HG03521 (cell line): ENCODE measurements around the gene STAT1.

Experiments used
- ATAC-seq: cut with Tn5 transposase; IDR thresholded peaks from one replicate; pipeline ENCODE4 v1.9.1; 2021; ENCODE audit warnings: mild to moderate bottlenecking, moderate library complexity; ENCODE audit not compliant: unreplicated experiment

Gene STAT1

DNA sequence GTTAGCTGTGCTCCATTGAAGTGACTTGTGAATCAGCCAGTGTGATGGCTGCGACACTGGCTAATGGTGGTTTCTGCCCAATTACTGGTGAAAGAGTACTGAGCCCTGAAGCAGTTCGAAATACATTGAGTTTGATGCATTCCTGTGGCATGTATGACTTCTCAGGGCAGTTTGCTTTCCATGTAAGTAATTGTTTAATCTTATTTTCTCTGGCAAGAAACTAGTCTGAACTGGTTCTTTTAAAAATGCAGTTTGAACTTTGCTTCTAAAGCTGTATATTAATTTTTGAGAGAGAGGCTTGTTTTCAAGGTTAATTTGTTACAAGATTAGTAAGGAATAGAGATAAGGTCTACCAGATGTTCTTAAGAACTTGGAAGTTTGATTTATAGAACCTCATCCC lies 86.7 kb downstream of the STAT1 start:
- no peak for ATAC-seq

DNA sequence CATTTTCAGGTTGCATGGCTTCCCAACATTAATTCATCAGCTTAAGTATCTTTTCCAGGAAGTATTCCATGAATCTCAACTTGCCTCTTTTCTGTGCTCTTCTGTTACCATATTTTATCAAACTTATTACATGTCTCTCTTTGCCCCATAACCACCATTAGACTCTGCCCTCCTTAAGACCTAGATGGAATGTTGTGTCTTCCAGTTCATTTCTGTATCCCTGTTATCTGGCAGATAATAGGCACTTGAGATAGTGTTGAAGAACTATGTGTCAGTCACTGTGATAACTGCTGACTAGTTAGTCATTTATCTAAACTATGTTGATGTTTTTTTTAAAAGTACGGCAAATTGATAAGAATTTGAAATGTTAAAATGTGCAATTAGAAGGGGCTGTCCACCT lies 91.6 kb downstream of the STAT1 start:
- ATAC-seq, result no peak

DNA sequence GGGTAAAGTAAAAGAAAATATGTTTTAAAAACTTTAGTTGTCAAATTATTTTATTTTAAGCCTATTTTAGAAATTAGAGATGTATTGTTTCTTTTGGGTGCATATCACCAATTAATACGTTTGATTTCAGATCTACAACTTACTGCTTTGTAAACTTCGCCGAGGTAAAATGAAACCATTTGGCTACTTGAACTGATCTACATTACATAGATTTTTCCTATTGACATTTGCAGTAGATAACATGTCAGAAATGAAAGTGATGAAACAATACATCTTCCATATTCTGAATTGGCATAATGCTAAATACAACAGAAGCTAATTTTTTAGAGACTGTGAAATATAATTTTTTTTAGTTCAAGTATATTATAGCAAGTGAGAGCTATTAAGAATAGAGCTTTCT lies 93.9 kb downstream of the STAT1 start:
- no peak for ATAC-seq
